ENCODE results near the gene HLF.

HLF gene

GRCh38 chr17:55274355-55275255 is 9.8 kb downstream of the HLF start:
- DNase-seq (ENCODE audit: low read depth), result no peak
- H3K4me3 ChIP-seq (replicated peaks; ENCODE audit: low read depth, low read length), result no peak overlapping the region
- TF ChIP-seq CTCF (IDR thresholded peaks at IDR 0.05; ENCODE audit: low read length, missing control alignments), result no peak

GRCh38 chr17:55275894-55276804 is 11.4 kb downstream of the HLF start:
- TF ChIP-seq CTCF (IDR thresholded peaks at IDR 0.05; ENCODE audit: low read length, missing control alignments), result no peak
- DNase-seq (ENCODE audit: low read depth), result no peak

GRCh38 chr17:55278173-55278961 is 13.6 kb downstream of the HLF start:
- no peak for TF ChIP-seq CTCF (IDR thresholded peaks at IDR 0.05; ENCODE audit: low read length, missing control alignments)
- H3K4me3 ChIP-seq (replicated peaks; ENCODE audit: low read depth, low read length), result no peak overlapping the region
- no peak for DNase-seq (ENCODE audit: low read depth)

More at GRCh38 chr17:55275894-55276804, 11.4 kb downstream of the HLF start:
- H3K4me3 ChIP-seq (replicated peaks; ENCODE audit: low read depth, low read length), result no peak overlapping the region

GRCh38 chr17:55279203-55279602 is 14.4 kb downstream of the HLF start:
- no peak overlapping the region for H3K4me3 ChIP-seq (replicated peaks; ENCODE audit: low read depth, low read length)
- TF ChIP-seq CTCF (IDR thresholded peaks at IDR 0.05; ENCODE audit: low read length, missing control alignments), result no peak
- DNase-seq (ENCODE audit: low read depth), result no peak

GRCh38 chr17:55279788-55280187 is 15.0 kb downstream of the HLF start:
- DNase-seq (ENCODE audit: low read depth), result no peak
- H3K4me3 ChIP-seq (replicated peaks; ENCODE audit: low read depth, low read length), result no peak overlapping the region
- no peak for TF ChIP-seq CTCF (IDR thresholded peaks at IDR 0.05; ENCODE audit: low read length, missing control alignments)

GRCh38 chr17:55280212-55280611 is 15.5 kb downstream of the HLF start:
- no peak for DNase-seq (ENCODE audit: low read depth)
- TF ChIP-seq CTCF (IDR thresholded peaks at IDR 0.05; ENCODE audit: low read length, missing control alignments), result no peak
- H3K4me3 ChIP-seq (replicated peaks; ENCODE audit: low read depth, low read length), result no peak overlapping the region

All from fibroblast of pulmonary artery (primary cell).